Transverse colon (tissue), 4 donors: ENCODE measurements around the gene NBEA. TPM values are rescaled to one million over a fixed set of nuclear protein-coding genes. Genes with fewer than 3 reads are reported as not detected.

Experiments
- DNase-seq: peaks from one replicate; pipeline ENCODE4 v3.0.0-alpha.2; 2019
- H3K27ac ChIP-seq, 4 donors: fragments of 200-600 bp; sonication (generic); 2 replicates each; pipeline ENCODE4 v1.5.1; 2016 to 2018; ENCODE audit warnings: inconsistent platforms in 4 of 4
- H3K27me3 ChIP-seq: fragments of 200-600 bp; sonication (generic); 2 replicates; pipeline ENCODE4 v1.5.1; 2017; ENCODE audit warnings: inconsistent platforms
- H3K36me3 ChIP-seq, 4 donors: fragments of 200-600 bp; sonication (generic); 2 replicates each; pipeline ENCODE4 v1.5.1; 2017 to 2019; ENCODE audit warnings: inconsistent platforms in 4 of 4
- H3K4me1 ChIP-seq, 4 donors: fragments of 200-600 bp; sonication (generic); 2 replicates each; pipeline ENCODE4 v1.5.1; 2017 to 2020; ENCODE audit warnings: inconsistent platforms in 4 of 4
- H3K4me3 ChIP-seq, 4 donors: fragments of 200-600 bp; sonication (generic); 1 replicate in 1 of 4; 2 replicates in 3 of 4; pipeline versions ENCODE4 v1.5.1 to v1.6.1; 2017 to 2019; ENCODE audit warnings: inconsistent platforms in 4 of 4
- H3K9me3 ChIP-seq, 2 donors: fragments of 200-600 bp; sonication (generic); 2 replicates each; pipeline ENCODE4 v1.5.1; 2017 to 2019; ENCODE audit warnings: inconsistent platforms in 2 of 2
- EP300 ChIP-seq: sonication (generic); formaldehyde crosslinking; IDR thresholded peaks from one replicate; pipeline ENCODE4 v1.6.1; 2017; ENCODE audit warnings: antibody characterized with exemption, low read depth
- POLR2A ChIP-seq: fragments of 450-650 bp; IDR thresholded peaks from one replicate; pipeline ENCODE4 v1.6.1; 2016; ENCODE audit warnings: antibody characterized with exemption, mild to moderate bottlenecking, moderate library complexity
- POLR2AphosphoS5 ChIP-seq, 3 donors: sonication (generic); formaldehyde crosslinking; IDR thresholded peaks; one replicate each; pipeline ENCODE4 v1.6.1; 2016; ENCODE audit warnings: antibody characterized with exemption in 3 of 3
- WGBS, 2 donors: methylation state at CpG; one replicate each; pipeline ENCODE4 v1.1.5; 2018; ENCODE audit warnings: low coverage in 1 of 2; 5-methylcytosine and 5-hydroxymethylcytosine counted together
- in situ Hi-C, 4 donors: fragments of 200-750 bp; cut with MboI; loops; one replicate each; pipeline versions ENCODE4 v1.15.0 to v1.15.1; 2017; ENCODE audit warnings: low sequenced_read_pairs in 3 of 4, low pct_ligation_motif_present in 1 of 4, low pct_unique_long_range_greater_than_20kb in 1 of 4
- intact Hi-C: fragments of 100-400 bp; cut with DNase I; formaldehyde crosslinking; loops from one replicate; pipeline ENCODE4 v1.15.1; 2023; ENCODE audit warnings: low total_unique reads
- total RNA-seq, 4 donors: library from RNA; depleted of rRNA; stranded (reverse); fragments of >200 nt; gene quantifications; one replicate each; pipeline ENCODE4 v1.1.0, GENCODE V29; 2016
- TF ChIP-seq, protein P1 (sequence below), 5 experiments: fragments of 200-600 bp in 3 of 5; fragments of 450-650 bp in 2 of 5; sonication (generic) in 3 of 5; IDR thresholded peaks; 1 replicate in 2 of 5; 2 replicates in 3 of 5; pipeline ENCODE4 v1.5.1; 2016 to 2017; ENCODE audit warnings: antibody characterized with exemption in 5 of 5, inconsistent platforms in 3 of 5, mild to moderate bottlenecking in 2 of 5, moderate library complexity in 1 of 5

NBEA gene
- total RNA-seq, 4 donors from 2014 or later = 8.2 to 21.1 (median 12.5) TPM

DNA sequence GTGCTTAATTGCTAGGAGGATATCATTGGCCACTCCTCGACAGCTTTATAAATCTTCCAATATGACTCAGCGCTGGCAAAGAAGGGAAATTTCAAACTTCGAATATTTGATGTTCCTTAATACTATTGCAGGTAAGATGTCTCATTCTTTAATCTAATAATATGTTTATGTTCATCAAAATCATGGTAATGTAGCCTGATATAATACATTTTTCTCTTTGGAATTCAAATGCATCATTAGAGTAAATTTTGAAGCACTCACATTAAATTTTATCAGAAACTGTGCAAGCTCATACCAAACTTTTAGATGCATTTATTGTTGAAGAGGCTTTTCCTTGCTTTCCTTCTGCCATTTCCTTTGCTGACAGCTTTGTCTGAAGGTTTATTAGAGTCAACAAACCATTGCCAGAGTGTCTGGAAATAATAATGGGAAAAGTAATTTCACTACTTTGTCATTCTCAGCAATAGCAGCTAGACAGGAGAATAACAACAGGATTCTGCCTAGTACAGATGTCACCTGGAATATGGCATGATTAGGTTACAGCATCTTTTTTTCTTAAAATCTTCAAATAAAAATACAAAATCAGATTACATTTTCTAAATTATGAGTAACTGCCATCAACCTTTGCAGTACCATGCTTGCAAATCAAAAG lies 613.0 kb downstream of the NBEA start:
- H3K9me3 ChIP-seq = no peaks in the 10 kb centered on the region
- no peaks in the 10 kb centered on the region for H3K36me3 ChIP-seq
- H3K4me3 ChIP-seq = no peak overlapping the region
- H3K27ac ChIP-seq = no peak overlapping the region
- no peak for DNase-seq
- intact Hi-C loops (no loop called here), in situ Hi-C loops (no loop called here)
- WGBS, 2 donors = 77 to 78% methylated on average over 3 of the region's 3 CpGs
- H3K27me3 ChIP-seq = no peaks in the 10 kb centered on the region
- TF ChIP-seq POLR2AphosphoS5 (IDR thresholded peaks at IDR 0.05) (no peak), POLR2A (no peak)
- TF ChIP-seq, protein P1, sequence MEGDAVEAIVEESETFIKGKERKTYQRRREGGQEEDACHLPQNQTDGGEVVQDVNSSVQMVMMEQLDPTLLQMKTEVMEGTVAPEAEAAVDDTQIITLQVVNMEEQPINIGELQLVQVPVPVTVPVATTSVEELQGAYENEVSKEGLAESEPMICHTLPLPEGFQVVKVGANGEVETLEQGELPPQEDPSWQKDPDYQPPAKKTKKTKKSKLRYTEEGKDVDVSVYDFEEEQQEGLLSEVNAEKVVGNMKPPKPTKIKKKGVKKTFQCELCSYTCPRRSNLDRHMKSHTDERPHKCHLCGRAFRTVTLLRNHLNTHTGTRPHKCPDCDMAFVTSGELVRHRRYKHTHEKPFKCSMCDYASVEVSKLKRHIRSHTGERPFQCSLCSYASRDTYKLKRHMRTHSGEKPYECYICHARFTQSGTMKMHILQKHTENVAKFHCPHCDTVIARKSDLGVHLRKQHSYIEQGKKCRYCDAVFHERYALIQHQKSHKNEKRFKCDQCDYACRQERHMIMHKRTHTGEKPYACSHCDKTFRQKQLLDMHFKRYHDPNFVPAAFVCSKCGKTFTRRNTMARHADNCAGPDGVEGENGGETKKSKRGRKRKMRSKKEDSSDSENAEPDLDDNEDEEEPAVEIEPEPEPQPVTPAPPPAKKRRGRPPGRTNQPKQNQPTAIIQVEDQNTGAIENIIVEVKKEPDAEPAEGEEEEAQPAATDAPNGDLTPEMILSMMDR (IDR thresholded peaks at IDR 0.05) = no peak
- H3K4me1 ChIP-seq = no peaks in the 10 kb centered on the region

- no peaks in the 10 kb centered on the region for H3K27me3 ChIP-seq
- no peaks in the 10 kb centered on the region for H3K36me3 ChIP-seq
- no peaks in the 10 kb centered on the region for H3K9me3 ChIP-seq
- intact Hi-C loops (no loop called here), in situ Hi-C loops (no loop called here)
- no peaks in the 10 kb centered on the region for H3K4me1 ChIP-seq
- DNase-seq = no peak
- H3K27ac ChIP-seq = no peak overlapping the region
- TF ChIP-seq POLR2A (no peak), EP300 (no peak), POLR2AphosphoS5 (IDR thresholded peaks at IDR 0.05) (no peak)
- TF ChIP-seq, protein P1 (IDR thresholded peaks at IDR 0.05) = no peak
- no peak overlapping the region for H3K4me3 ChIP-seq
- 70 to 87% methylated on average over 3 of the region's 3 CpGs for whole genome bisulfite sequencing, 2 donors
Observed at GRCh38 chr13:35557475-35557874, 615.4 kb downstream of the NBEA start.

DNA sequence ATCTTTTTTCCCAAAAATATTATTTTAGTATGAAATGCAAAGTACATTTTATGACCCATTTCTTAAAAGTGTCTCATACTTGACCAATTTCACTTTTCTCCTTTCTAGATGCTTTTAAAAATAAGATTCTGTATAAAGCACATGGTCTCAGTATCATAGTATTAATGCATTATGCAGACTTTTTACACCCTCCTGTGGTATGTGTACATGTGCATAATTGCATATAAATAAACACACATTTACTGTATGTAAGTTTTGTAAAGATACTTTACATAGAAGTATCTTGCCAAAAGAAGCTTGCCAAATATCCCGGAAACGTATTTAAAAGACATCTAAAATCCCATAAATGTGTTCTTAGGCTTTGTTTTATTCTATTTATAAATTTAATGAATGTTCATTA lies 619.5 kb downstream of the NBEA start:
- no peak for TF ChIP-seq POLR2A
- TF ChIP-seq POLR2AphosphoS5 (IDR thresholded peaks at IDR 0.05) = no peak
- TF ChIP-seq, protein P1 (IDR thresholded peaks at IDR 0.05) = no peak
- TF ChIP-seq EP300 = no peak
- 83 to 86% methylated on average over 2 of the region's 2 CpGs for WGBS, 2 donors
- H3K4me1 ChIP-seq = no peaks in the 10 kb centered on the region
- no peaks in the 10 kb centered on the region for H3K9me3 ChIP-seq
- no peak for DNase-seq
- H3K27ac ChIP-seq = no peak overlapping the region
- intact Hi-C loops = no loop called here
- no peak overlapping the region for H3K4me3 ChIP-seq
- H3K36me3 ChIP-seq = no peaks in the 10 kb centered on the region
- in situ Hi-C loops = no loop called here
- H3K27me3 ChIP-seq = no peaks in the 10 kb centered on the region

DNA sequence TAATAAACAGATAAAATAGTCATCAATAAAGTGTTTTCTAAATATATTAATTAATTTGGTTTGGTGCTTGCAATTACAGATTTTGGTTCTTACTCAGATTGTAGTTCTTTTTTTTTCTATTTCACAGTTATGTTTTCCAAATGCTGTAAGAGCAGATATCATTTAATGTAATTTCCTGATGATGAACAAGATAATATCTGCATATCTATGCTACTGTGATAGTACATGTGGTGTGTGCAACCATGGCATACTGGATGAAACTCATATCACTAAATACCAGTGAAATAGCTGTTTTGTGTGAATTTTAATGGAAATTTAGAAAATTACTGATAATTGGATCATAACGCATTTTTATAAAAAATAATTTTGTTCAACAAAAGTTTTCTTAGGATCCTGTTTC lies 623.2 kb downstream of the NBEA start:
- intact Hi-C loops (no loop called here), in situ Hi-C loops (no loop called here)
- Histone ChIP-seq H3K9me3 (no peaks in the 10 kb centered on the region), H3K4me1 (no peaks in the 10 kb centered on the region), H3K4me3 (no peak overlapping the region), H3K36me3 (no peaks in the 10 kb centered on the region), H3K27ac (no peak overlapping the region), H3K27me3 (no peaks in the 10 kb centered on the region)
- DNase-seq = no peak
- 69 to 95% methylated on average over 1 of the region's 1 CpG for WGBS, 2 donors
- no peak for TF ChIP-seq EP300
- TF ChIP-seq, protein P1 (IDR thresholded peaks at IDR 0.05) = no peak
- no peak for TF ChIP-seq POLR2AphosphoS5 (IDR thresholded peaks at IDR 0.05)
- no peak for TF ChIP-seq POLR2A
